SK-N-SH (cell line): Measurements from ENCODE around the gene NXPH4.

Experiments used
- ELF1 ChIP-seq: IDR thresholded peaks from 2 replicates; pipeline ENCODE4 v1.4.0; 2012
- EZH2phosphoT487 ChIP-seq: fragments of 200-600 bp; sonication (generic); IDR thresholded peaks from 2 replicates; pipeline ENCODE4 v1.6.1; 2017; ENCODE audit warnings: low read depth, mixed run types, mild to moderate bottlenecking, antibody characterized with exemption, moderate library complexity, borderline replicate concordance
- GATA2 ChIP-seq: sonication (generic); formaldehyde crosslinking; IDR thresholded peaks from 2 replicates; pipeline ENCODE4 v1.5.0; 2020; ENCODE audit warnings: mild to moderate bottlenecking, missing genetic modification reagents
- MXI1 ChIP-seq: IDR thresholded peaks from 2 replicates; pipeline ENCODE4 v1.6.1; 2012; ENCODE audit warnings: mild to moderate bottlenecking, low read depth, low read length, improper control_type of control experiment
- POLR2AphosphoS5 ChIP-seq: IDR thresholded peaks from 2 replicates; pipeline ENCODE4 v1.6.1; 2012; ENCODE audit warnings: low read depth, low read length
- RFX5 ChIP-seq: IDR thresholded peaks from 2 replicates; pipeline ENCODE4 v1.6.1; 2012; ENCODE audit warnings: mild to moderate bottlenecking, improper control_type of control experiment, low read length
- RXRA ChIP-seq: IDR thresholded peaks from 2 replicates; pipeline ENCODE4 v1.4.0; 2012; ENCODE audit warnings: low read depth, mild to moderate bottlenecking, borderline replicate concordance
- TCF12 ChIP-seq: IDR thresholded peaks from 2 replicates; pipeline ENCODE4 v1.4.0; 2012
- TEAD4 ChIP-seq: IDR thresholded peaks from 2 replicates; pipeline ENCODE4 v1.4.0; 2012; ENCODE audit warnings: mild to moderate bottlenecking, borderline replicate concordance; ENCODE audit not compliant: insufficient read depth
- TF ChIP-seq, protein P1 (sequence below): IDR thresholded peaks from 2 replicates; pipeline ENCODE4; 2012
- TF ChIP-seq, protein P2 (sequence below): fragments of 200-600 bp; sonication (generic); IDR thresholded peaks from 2 replicates; pipeline ENCODE4 v1.6.1; 2017; ENCODE audit warnings: antibody characterized with exemption, mild to moderate bottlenecking, moderate library complexity
- TF ChIP-seq, protein P3 (sequence below): fragments of 150-350 bp; IDR thresholded peaks from 2 replicates; pipeline ENCODE4 v1.6.1; 2016; ENCODE audit warnings: mild to moderate bottlenecking, low read depth, low read length
- TF ChIP-seq, protein P4 (sequence below): IDR thresholded peaks from 2 replicates; pipeline ENCODE4 v1.6.1; 2012; ENCODE audit warnings: mild to moderate bottlenecking, low read depth, low read length, moderate library complexity
- TF ChIP-seq, protein P5 (sequence below): IDR thresholded peaks from 2 replicates; pipeline ENCODE4 v1.4.0; 2012; ENCODE audit warnings: low read depth

DNA sequence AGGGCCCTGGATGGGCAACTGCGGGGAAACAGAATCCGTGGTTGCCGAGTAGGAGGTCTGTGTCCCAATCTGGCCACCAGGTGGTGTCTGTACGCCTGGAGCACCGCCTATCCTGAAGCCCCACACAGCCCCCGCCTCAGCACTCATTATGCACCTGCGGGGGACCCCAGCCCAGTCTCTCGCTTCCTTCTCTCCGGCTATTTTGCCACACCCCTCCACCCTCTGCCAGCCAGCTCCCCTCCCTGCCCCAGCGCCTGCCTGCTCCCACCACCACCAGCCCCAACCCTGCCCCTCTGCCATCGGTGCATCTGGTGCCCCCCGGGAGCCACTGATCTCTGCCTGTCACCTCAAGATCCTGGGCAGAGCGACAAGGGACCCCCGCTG is 2.2 kb upstream of the NXPH4 start:
- TF ChIP-seq, protein P1, sequence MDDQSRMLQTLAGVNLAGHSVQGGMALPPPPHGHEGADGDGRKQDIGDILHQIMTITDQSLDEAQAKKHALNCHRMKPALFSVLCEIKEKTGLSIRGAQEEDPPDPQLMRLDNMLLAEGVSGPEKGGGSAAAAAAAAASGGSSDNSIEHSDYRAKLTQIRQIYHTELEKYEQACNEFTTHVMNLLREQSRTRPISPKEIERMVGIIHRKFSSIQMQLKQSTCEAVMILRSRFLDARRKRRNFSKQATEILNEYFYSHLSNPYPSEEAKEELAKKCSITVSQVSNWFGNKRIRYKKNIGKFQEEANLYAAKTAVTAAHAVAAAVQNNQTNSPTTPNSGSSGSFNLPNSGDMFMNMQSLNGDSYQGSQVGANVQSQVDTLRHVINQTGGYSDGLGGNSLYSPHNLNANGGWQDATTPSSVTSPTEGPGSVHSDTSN, result no peak
- TF ChIP-seq, protein P2, sequence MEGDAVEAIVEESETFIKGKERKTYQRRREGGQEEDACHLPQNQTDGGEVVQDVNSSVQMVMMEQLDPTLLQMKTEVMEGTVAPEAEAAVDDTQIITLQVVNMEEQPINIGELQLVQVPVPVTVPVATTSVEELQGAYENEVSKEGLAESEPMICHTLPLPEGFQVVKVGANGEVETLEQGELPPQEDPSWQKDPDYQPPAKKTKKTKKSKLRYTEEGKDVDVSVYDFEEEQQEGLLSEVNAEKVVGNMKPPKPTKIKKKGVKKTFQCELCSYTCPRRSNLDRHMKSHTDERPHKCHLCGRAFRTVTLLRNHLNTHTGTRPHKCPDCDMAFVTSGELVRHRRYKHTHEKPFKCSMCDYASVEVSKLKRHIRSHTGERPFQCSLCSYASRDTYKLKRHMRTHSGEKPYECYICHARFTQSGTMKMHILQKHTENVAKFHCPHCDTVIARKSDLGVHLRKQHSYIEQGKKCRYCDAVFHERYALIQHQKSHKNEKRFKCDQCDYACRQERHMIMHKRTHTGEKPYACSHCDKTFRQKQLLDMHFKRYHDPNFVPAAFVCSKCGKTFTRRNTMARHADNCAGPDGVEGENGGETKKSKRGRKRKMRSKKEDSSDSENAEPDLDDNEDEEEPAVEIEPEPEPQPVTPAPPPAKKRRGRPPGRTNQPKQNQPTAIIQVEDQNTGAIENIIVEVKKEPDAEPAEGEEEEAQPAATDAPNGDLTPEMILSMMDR, result peak; percentile 74
- no peak for TF ChIP-seq TCF12
- TF ChIP-seq EZH2phosphoT487, result no peak
- TF ChIP-seq, protein P3, sequence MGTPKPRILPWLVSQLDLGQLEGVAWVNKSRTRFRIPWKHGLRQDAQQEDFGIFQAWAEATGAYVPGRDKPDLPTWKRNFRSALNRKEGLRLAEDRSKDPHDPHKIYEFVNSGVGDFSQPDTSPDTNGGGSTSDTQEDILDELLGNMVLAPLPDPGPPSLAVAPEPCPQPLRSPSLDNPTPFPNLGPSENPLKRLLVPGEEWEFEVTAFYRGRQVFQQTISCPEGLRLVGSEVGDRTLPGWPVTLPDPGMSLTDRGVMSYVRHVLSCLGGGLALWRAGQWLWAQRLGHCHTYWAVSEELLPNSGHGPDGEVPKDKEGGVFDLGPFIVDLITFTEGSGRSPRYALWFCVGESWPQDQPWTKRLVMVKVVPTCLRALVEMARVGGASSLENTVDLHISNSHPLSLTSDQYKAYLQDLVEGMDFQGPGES, result no peak
- TF ChIP-seq MXI1, result no peak
- TF ChIP-seq ELF1, result no peak
- TF ChIP-seq RXRA, result no peak
- TF ChIP-seq, protein P4, sequence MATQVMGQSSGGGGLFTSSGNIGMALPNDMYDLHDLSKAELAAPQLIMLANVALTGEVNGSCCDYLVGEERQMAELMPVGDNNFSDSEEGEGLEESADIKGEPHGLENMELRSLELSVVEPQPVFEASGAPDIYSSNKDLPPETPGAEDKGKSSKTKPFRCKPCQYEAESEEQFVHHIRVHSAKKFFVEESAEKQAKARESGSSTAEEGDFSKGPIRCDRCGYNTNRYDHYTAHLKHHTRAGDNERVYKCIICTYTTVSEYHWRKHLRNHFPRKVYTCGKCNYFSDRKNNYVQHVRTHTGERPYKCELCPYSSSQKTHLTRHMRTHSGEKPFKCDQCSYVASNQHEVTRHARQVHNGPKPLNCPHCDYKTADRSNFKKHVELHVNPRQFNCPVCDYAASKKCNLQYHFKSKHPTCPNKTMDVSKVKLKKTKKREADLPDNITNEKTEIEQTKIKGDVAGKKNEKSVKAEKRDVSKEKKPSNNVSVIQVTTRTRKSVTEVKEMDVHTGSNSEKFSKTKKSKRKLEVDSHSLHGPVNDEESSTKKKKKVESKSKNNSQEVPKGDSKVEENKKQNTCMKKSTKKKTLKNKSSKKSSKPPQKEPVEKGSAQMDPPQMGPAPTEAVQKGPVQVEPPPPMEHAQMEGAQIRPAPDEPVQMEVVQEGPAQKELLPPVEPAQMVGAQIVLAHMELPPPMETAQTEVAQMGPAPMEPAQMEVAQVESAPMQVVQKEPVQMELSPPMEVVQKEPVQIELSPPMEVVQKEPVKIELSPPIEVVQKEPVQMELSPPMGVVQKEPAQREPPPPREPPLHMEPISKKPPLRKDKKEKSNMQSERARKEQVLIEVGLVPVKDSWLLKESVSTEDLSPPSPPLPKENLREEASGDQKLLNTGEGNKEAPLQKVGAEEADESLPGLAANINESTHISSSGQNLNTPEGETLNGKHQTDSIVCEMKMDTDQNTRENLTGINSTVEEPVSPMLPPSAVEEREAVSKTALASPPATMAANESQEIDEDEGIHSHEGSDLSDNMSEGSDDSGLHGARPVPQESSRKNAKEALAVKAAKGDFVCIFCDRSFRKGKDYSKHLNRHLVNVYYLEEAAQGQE, result no peak
- TF ChIP-seq RFX5, result no peak
- TF ChIP-seq TEAD4, result no peak
- TF ChIP-seq GATA2, result no peak
- TF ChIP-seq POLR2AphosphoS5, result no peak
- TF ChIP-seq, protein P5, sequence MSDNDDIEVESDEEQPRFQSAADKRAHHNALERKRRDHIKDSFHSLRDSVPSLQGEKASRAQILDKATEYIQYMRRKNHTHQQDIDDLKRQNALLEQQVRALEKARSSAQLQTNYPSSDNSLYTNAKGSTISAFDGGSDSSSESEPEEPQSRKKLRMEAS, result no peak
